BE2C (cell line): ENCODE measurements around the gene RNF212.

Experiments
- DNase-seq: peaks from one replicate; pipeline ENCODE4 v3.0.0-alpha.2; 2020
- H3K27me3 ChIP-seq: fragments of 250-450 bp; sonication (Bioruptor Pico); 2 replicates; pipeline ENCODE4 v1.5.1; 2020; ENCODE audit warnings: mild to moderate bottlenecking
- H3K36me3 ChIP-seq: fragments of 250-450 bp; sonication (Bioruptor Pico); 2 replicates; pipeline ENCODE4 v1.5.1; 2020; ENCODE audit warnings: mild to moderate bottlenecking
- H3K4me1 ChIP-seq: fragments of 250-450 bp; sonication (Bioruptor Pico); 2 replicates; pipeline ENCODE4 v1.5.1; 2020
- H3K4me3 ChIP-seq: 2 replicates; pipeline ENCODE4 v1.5.1; 2011; ENCODE audit warnings: low read depth, low read length
- H3K9me3 ChIP-seq: fragments of 250-450 bp; sonication (Bioruptor Pico); 2 replicates; pipeline ENCODE4 v1.5.1; 2020
- CTCF ChIP-seq: IDR thresholded peaks from 2 replicates; pipeline ENCODE4 v1.5.1; 2012; ENCODE audit warnings: mild to moderate bottlenecking, low read depth, low read length

The RNF212 gene

GRCh38 chr4:1104647-1105046, 8.7 kb downstream of the RNF212 start:
- TF ChIP-seq CTCF = no peak
- Histone ChIP-seq H3K4me1 (no peaks in the 10 kb centered on the region), H3K27me3 (peaks cover 20% of the 10 kb centered on the region), H3K36me3 (no peaks in the 10 kb centered on the region), H3K9me3 (no peaks in the 10 kb centered on the region), H3K4me3 (no peak overlapping the region)
- no peak for DNase-seq

- Histone ChIP-seq H3K36me3 (no peaks in the 10 kb centered on the region), H3K4me3 (no peak overlapping the region), H3K9me3 (no peaks in the 10 kb centered on the region), H3K4me1 (no peaks in the 10 kb centered on the region), H3K27me3 (peaks cover 24% of the 10 kb centered on the region)
- no peak for TF ChIP-seq CTCF
- DNase-seq = no peak
Measured at GRCh38 chr4:1099684-1100335, 13.6 kb downstream of the RNF212 start.

DNA sequence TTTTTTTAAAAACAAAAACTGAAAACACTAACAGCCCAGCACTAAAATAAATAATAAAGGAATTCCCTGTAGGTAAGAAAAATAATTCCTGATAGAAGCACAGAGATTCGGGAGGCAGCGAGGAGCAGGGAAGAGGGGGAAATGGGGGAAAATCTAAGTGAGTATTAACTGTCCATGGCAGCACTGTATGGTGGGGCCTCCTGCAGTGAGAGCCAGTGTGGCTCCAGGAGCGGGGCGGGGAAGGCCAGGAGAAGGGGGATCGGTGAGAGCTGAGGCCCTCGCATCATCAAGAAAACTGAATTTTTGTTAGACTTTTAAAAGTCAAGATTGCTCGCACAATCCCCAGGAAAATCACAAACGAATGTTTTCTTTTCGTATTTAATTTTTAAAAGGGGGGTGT, 14.1 kb downstream of the RNF212 start:
- DNase-seq = no peak

GRCh38 chr4:1098311-1098925, 14.9 kb downstream of the RNF212 start:
- H3K9me3 ChIP-seq = no peaks in the 10 kb centered on the region
- no peak for TF ChIP-seq CTCF
- peaks cover 24% of the 10 kb centered on the region for H3K27me3 ChIP-seq
- H3K4me1 ChIP-seq = no peaks in the 10 kb centered on the region
- DNase-seq = no peak
- H3K4me3 ChIP-seq = no peak overlapping the region
- no peaks in the 10 kb centered on the region for H3K36me3 ChIP-seq

More for the DNA sequence above, 14.1 kb downstream of the RNF212 start:
- Histone ChIP-seq H3K27me3 (peaks cover 24% of the 10 kb centered on the region), H3K9me3 (no peaks in the 10 kb centered on the region), H3K36me3 (no peaks in the 10 kb centered on the region), H3K4me3 (no peak overlapping the region), H3K4me1 (no peaks in the 10 kb centered on the region)
- no peak for TF ChIP-seq CTCF

DNA sequence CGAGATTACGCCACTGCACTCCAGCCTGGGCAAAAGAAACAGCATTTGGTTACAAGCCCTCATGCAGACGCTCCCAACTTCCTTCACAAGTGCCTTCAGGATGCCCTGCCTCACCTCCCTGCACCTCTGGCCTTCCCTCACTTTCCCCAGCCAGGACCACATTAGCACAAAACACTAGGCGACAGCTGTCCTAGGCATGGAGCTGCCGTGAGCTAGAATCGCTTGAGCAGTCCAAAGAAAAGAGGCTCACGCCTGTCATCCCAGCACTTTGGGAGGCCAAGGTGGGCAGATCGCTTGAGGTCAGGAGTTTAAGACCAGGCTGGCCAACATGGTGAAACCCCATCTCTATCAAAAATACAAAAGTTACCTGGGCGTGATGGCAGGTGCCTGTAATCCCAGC, 15.8 kb downstream of the RNF212 start:
- no peaks in the 10 kb centered on the region for H3K4me1 ChIP-seq
- no peak for TF ChIP-seq CTCF
- no peak for DNase-seq
- no peaks in the 10 kb centered on the region for H3K36me3 ChIP-seq
- H3K4me3 ChIP-seq = no peak overlapping the region
- H3K27me3 ChIP-seq = peaks cover 24% of the 10 kb centered on the region
- H3K9me3 ChIP-seq = no peaks in the 10 kb centered on the region

DNA sequence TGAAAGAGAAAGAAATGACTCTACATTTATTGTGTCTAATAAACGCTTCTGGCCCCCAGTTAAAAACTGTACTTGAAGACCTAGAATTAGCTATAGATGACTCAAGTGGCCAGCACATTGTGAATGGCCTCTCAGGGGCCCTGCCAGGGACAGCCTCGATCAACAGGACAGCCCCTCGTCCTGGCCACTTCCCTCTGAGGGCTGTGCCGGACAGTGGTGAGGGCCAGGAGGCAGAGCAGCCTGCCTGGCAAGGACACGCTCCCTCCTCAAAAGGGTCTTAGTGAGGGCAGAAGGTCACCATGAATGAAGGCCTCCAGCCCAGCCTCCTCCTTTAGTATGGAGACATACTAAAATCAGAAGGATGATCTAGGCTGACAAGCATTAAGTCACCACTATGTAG, 16.5 kb downstream of the RNF212 start:
- DNase-seq = no peak
- H3K4me3 ChIP-seq = no peak overlapping the region
- no peak for TF ChIP-seq CTCF

More for the DNA sequence above, 16.5 kb downstream of the RNF212 start:
- H3K9me3 ChIP-seq = no peaks in the 10 kb centered on the region
- H3K36me3 ChIP-seq = no peaks in the 10 kb centered on the region
- H3K27me3 ChIP-seq = peaks cover 20% of the 10 kb centered on the region
- H3K4me1 ChIP-seq = no peaks in the 10 kb centered on the region
